ENCODE measurements around the gene RIMBP2. TPM values are rescaled to one million over a fixed set of nuclear protein-coding genes. Genes with fewer than 3 reads are reported as not detected.

Gene RIMBP2
- polyA plus RNA-seq, 1 donor from 2014 or later: 14.6 TPM

DNA sequence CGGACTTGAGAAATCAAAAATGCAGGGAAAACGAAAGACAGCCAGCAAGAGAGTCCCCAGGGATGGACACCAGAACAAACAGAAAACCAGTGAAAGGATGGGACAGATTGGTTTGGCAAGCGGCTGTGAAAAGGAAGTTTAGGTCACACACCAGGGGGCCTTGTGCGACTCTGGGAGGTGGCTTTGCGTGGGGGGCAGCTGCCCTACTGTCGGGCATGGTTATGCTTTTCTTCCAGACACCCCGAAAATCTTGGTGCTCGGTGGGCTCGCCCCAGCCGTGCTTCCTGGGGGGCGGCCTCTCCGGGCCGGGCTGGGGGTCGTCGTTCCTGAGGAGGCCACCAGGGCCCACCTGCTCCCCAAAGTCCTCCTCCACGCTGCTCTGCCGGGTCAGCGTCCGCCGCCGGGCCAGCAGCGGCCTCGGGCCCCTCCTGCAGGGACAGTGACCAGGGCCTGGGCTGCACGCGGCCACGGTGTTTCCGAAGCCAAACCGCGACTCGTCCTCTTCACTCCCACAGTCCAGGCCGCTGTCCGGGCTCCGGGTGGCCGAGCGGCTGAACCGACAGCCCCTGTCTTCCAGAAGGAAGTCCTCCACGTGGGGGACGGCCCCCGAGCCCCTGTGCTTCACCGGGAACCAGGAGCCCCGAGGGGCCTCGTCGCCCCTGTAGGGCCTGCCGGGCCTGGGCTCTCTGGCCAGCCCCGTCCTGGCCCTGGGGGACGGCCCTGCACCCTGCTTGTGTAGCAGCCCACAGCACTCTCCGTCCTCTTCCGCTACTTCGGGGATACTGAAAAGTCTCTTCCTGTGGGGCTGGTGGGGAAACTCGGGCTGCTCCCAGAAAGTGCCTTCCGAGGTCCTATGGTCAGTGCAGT lies 291.9 kb downstream of the RIMBP2 start:
- Histone ChIP-seq H3K27ac (ENCODE audit: low read length) (no peak overlapping the region), H3K9ac (ENCODE audit: low read length) (no peak overlapping the region), H3K4me2 (ENCODE audit: low read length) (no peak overlapping the region), H3K9me3 (ENCODE audit: low read length) (no peaks in the 10 kb centered on the region), H3K36me3 (ENCODE audit: insufficient read depth, low read length) (peaks cover 7% of the 10 kb centered on the region), H3K27me3 (ENCODE audit: insufficient read depth, low read depth, low read length) (no peaks in the 10 kb centered on the region), H2AFZ (ENCODE audit: low read depth, low read length) (no peak overlapping the region), H3K4me3 (ENCODE audit: low read length) (no peak overlapping the region), H3K9me2 (ENCODE audit: insufficient read depth, low read length) (no peaks in the 10 kb centered on the region), H4K20me1 (ENCODE audit: insufficient read depth) (no peaks in the 10 kb centered on the region), H3F3A (ENCODE audit: insufficient read depth, low read length, poor library complexity, severe bottlenecking) (no peaks in the 10 kb centered on the region), H3K79me2 (replicated peaks; ENCODE audit: insufficient read depth, low read length) (no peaks in the 10 kb centered on the region)
- TF ChIP-seq EP300 (conservative IDR thresholded peaks at IDR 0.05; ENCODE audit: poor library complexity, severe bottlenecking) (no peak), TAF1 (IDR thresholded peaks at IDR 0.05; ENCODE audit: low read depth) (no peak), POLR2AphosphoS5 (IDR thresholded peaks at IDR 0.05) (no peak), EZH2 (IDR thresholded peaks at IDR 0.05; ENCODE audit: borderline replicate concordance, insufficient read depth, low read length, poor library complexity, severe bottlenecking) (no peak), SMC3 (conservative IDR thresholded peaks at IDR 0.05; ENCODE audit: poor library complexity) (no peak)
- TF ChIP-seq, protein P1, sequence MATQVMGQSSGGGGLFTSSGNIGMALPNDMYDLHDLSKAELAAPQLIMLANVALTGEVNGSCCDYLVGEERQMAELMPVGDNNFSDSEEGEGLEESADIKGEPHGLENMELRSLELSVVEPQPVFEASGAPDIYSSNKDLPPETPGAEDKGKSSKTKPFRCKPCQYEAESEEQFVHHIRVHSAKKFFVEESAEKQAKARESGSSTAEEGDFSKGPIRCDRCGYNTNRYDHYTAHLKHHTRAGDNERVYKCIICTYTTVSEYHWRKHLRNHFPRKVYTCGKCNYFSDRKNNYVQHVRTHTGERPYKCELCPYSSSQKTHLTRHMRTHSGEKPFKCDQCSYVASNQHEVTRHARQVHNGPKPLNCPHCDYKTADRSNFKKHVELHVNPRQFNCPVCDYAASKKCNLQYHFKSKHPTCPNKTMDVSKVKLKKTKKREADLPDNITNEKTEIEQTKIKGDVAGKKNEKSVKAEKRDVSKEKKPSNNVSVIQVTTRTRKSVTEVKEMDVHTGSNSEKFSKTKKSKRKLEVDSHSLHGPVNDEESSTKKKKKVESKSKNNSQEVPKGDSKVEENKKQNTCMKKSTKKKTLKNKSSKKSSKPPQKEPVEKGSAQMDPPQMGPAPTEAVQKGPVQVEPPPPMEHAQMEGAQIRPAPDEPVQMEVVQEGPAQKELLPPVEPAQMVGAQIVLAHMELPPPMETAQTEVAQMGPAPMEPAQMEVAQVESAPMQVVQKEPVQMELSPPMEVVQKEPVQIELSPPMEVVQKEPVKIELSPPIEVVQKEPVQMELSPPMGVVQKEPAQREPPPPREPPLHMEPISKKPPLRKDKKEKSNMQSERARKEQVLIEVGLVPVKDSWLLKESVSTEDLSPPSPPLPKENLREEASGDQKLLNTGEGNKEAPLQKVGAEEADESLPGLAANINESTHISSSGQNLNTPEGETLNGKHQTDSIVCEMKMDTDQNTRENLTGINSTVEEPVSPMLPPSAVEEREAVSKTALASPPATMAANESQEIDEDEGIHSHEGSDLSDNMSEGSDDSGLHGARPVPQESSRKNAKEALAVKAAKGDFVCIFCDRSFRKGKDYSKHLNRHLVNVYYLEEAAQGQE (IDR thresholded peaks at IDR 0.05; ENCODE audit: borderline replicate concordance): no peak
- TF ChIP-seq, protein P2, sequence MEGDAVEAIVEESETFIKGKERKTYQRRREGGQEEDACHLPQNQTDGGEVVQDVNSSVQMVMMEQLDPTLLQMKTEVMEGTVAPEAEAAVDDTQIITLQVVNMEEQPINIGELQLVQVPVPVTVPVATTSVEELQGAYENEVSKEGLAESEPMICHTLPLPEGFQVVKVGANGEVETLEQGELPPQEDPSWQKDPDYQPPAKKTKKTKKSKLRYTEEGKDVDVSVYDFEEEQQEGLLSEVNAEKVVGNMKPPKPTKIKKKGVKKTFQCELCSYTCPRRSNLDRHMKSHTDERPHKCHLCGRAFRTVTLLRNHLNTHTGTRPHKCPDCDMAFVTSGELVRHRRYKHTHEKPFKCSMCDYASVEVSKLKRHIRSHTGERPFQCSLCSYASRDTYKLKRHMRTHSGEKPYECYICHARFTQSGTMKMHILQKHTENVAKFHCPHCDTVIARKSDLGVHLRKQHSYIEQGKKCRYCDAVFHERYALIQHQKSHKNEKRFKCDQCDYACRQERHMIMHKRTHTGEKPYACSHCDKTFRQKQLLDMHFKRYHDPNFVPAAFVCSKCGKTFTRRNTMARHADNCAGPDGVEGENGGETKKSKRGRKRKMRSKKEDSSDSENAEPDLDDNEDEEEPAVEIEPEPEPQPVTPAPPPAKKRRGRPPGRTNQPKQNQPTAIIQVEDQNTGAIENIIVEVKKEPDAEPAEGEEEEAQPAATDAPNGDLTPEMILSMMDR (IDR thresholded peaks at IDR 0.05; ENCODE audit: poor library complexity, severe bottlenecking): no peak

DNA sequence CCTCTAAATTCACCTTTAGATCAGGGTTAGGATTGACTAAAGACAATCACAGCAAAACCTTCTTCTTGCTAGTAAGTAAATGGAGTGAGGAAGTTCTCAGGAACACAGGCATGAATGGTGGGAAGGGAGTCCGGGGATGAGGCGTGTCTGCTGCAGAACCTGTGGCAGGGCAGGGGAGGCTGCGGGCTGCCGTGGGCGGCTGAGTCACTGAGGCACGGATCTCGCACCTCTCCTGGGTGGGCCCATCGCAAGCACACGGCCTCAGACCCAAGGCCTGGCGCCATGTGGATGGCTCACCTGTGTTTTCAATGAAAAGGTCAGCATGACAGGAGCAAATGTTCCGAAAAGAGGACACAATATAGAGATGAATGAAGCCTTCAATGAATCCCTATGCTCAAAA lies 293.0 kb downstream of the RIMBP2 start:
- Histone ChIP-seq H3K9ac (ENCODE audit: low read length) (no peak overlapping the region), H3F3A (ENCODE audit: insufficient read depth, low read length, poor library complexity, severe bottlenecking) (no peaks in the 10 kb centered on the region), H3K27ac (ENCODE audit: low read length) (no peak overlapping the region), H2AFZ (ENCODE audit: low read depth, low read length) (no peak overlapping the region), H3K9me2 (ENCODE audit: insufficient read depth, low read length) (no peaks in the 10 kb centered on the region), H3K27me3 (ENCODE audit: insufficient read depth, low read depth, low read length) (no peaks in the 10 kb centered on the region), H4K20me1 (ENCODE audit: insufficient read depth) (no peaks in the 10 kb centered on the region), H3K4me2 (ENCODE audit: low read length) (no peak overlapping the region), H3K79me2 (replicated peaks; ENCODE audit: insufficient read depth, low read length) (no peaks in the 10 kb centered on the region), H3K36me3 (ENCODE audit: insufficient read depth, low read length) (peaks cover 7% of the 10 kb centered on the region), H3K9me3 (ENCODE audit: low read length) (no peaks in the 10 kb centered on the region), H3K4me3 (ENCODE audit: low read length) (no peak overlapping the region)
- TF ChIP-seq MXI1 (conservative IDR thresholded peaks at IDR 0.05; ENCODE audit: poor library complexity, severe bottlenecking) (no peak), RAD21 (conservative IDR thresholded peaks at IDR 0.05) (no peak), EP300 (conservative IDR thresholded peaks at IDR 0.05; ENCODE audit: poor library complexity, severe bottlenecking) (no peak), EZH2 (IDR thresholded peaks at IDR 0.05; ENCODE audit: borderline replicate concordance, insufficient read depth, low read length, poor library complexity, severe bottlenecking) (no peak), TAF1 (IDR thresholded peaks at IDR 0.05; ENCODE audit: low read depth) (no peak), SMC3 (conservative IDR thresholded peaks at IDR 0.05; ENCODE audit: poor library complexity) (no peak), POLR2AphosphoS5 (IDR thresholded peaks at IDR 0.05) (no peak)
- TF ChIP-seq, protein P1 (IDR thresholded peaks at IDR 0.05; ENCODE audit: borderline replicate concordance): no peak
- TF ChIP-seq, protein P2 (IDR thresholded peaks at IDR 0.05; ENCODE audit: poor library complexity, severe bottlenecking): no peak

Data from neural cell (in vitro differentiated cells).